T-cell (primary cell): Measurements from ENCODE around the gene TLX3. TPM values are rescaled to one million over a fixed set of nuclear protein-coding genes. Genes with fewer than 3 reads are reported as not detected.
"Not testable (repeated sequence)": the region's sequence is repeated elsewhere in the genome, so short reads cannot be mapped to it uniquely, and the experiment has no call there.

ENCODE experiments used
- ATAC-seq, 4 experiments: fragments of 200-7000 bp in 3 of 4; fragments of 150-1000 bp in 1 of 4; cut with Tn5 transposase; replicated peaks in 1 of 4; 1 replicate in 3 of 4; 2 replicates in 1 of 4; pipeline ENCODE4 v1.10.0; 2021; ENCODE audit warnings: moderate library complexity in 3 of 4, mild to moderate bottlenecking in 2 of 4, moderate number of reproducible peaks in 1 of 4
- CTCF ChIA-PET, 2 donors: fragments of 300-600 bp; sonication (Branson Sonifier 250); formaldehyde crosslinking; loops; one replicate each; lab custom pipeline; 2022; ENCODE audit warnings: antibody characterized with exemption in 2 of 2; lab: Charles Lee
- POLR2A ChIA-PET, 2 donors: fragments of 300-600 bp; sonication (Branson Sonifier 250); formaldehyde crosslinking; loops; one replicate each; lab custom pipeline; 2022; ENCODE audit warnings: antibody characterized with exemption in 2 of 2; lab: Charles Lee
- DNase-seq, 35 experiments: peaks; one replicate each; pipeline versions ENCODE4 v3.0.0 to v3.0.0-alpha.2; 2013 to 2023
- H3K27ac ChIP-seq: one replicate; pipeline ENCODE4 v1.5.1; 2013; ENCODE audit warnings: low read length
- H3K27me3 ChIP-seq, 2 experiments: replicated peaks in 1 of 2; 1 replicate in 1 of 2; 2 replicates in 1 of 2; pipeline versions ENCODE4 v1.6.1 to v1.7.0; 2013; ENCODE audit warnings: low read length in 1 of 2, mixed read lengths in 1 of 2; ENCODE audit not compliant: control insufficient read depth in 2 of 2, insufficient read depth in 2 of 2; ENCODE audit errors: extremely low read depth in 1 of 2
- H3K36me3 ChIP-seq, 2 donors: 1 replicate in 1 of 2; 2 replicates in 1 of 2; pipeline versions ENCODE4 v1.6.1 to v1.7.0; 2013; ENCODE audit warnings: low read length in 1 of 2; ENCODE audit not compliant: control insufficient read depth in 2 of 2, insufficient read depth in 1 of 2; ENCODE audit errors: extremely low read depth in 1 of 2
- H3K4me1 ChIP-seq, 2 experiments: 1 replicate in 1 of 2; 2 replicates in 1 of 2; pipeline versions ENCODE4 v1.6.1 to v1.7.0; 2013; ENCODE audit warnings: low read length in 2 of 2, mixed read lengths in 1 of 2; ENCODE audit not compliant: insufficient read depth in 2 of 2, control insufficient read depth in 1 of 2; ENCODE audit errors: extremely low read depth in 1 of 2
- H3K4me3 ChIP-seq, 2 donors: 1 replicate in 1 of 2; 2 replicates in 1 of 2; pipeline versions ENCODE4 v1.5.1 to v1.7.0; 2013; ENCODE audit warnings: mild to moderate bottlenecking in 2 of 2, low read length in 1 of 2, moderate library complexity in 1 of 2; ENCODE audit not compliant: control insufficient read depth in 1 of 2; ENCODE audit errors: extremely low read depth in 1 of 2
- H3K9me3 ChIP-seq: 2 replicates; pipeline ENCODE4 v1.7.0; 2013
- H3K27ac Mint-ChIP-seq, 2 donors: one replicate each; pipeline ENCODE4 v1.8.0; 2020 to 2021; ENCODE audit warnings: mild to moderate bottlenecking in 2 of 2, mixed read lengths in 2 of 2
- H3K27me3 Mint-ChIP-seq, 2 donors: one replicate each; pipeline ENCODE4 v1.8.0; 2021 to 2022; ENCODE audit warnings: mixed read lengths in 2 of 2
- H3K36me3 Mint-ChIP-seq: one replicate; pipeline ENCODE4 v1.8.0; 2021; ENCODE audit warnings: mixed read lengths
- H3K4me1 Mint-ChIP-seq, 3 donors: one replicate each; pipeline ENCODE4 v1.8.0; 2020 to 2022; ENCODE audit warnings: mixed read lengths in 3 of 3, mild to moderate bottlenecking in 1 of 3
- H3K4me3 Mint-ChIP-seq, 3 donors: one replicate each; pipeline ENCODE4 v1.8.0; 2020 to 2022; ENCODE audit warnings: mild to moderate bottlenecking in 3 of 3, mixed read lengths in 3 of 3, moderate library complexity in 3 of 3
- H3K9me3 Mint-ChIP-seq, 3 donors: one replicate each; pipeline ENCODE4 v1.8.0; 2020 to 2022; ENCODE audit warnings: mixed read lengths in 3 of 3
- WGBS: methylation state at CpG from one replicate; pipeline ENCODE4 v1.1.5; 2013; ENCODE audit warnings: missing lambda C conversion rate; ENCODE audit not compliant: insufficient coverage; 5-methylcytosine and 5-hydroxymethylcytosine counted together
- total RNA-seq, 35 experiments: library from RNA in 6 of 35; stranded (reverse) in 6 of 35; fragments of 120-200 nt in 1 of 35; gene quantifications; one replicate each; pipeline versions ENCODE4 v1.2.1 to v1.2.4 and lab custom pipeline; 2013 to 2026

Gene TLX3
- total RNA-seq, 5 donors from 2014 or later (not counting 1 experiment from before 2014, with no cell fraction given) = not detected

DNA sequence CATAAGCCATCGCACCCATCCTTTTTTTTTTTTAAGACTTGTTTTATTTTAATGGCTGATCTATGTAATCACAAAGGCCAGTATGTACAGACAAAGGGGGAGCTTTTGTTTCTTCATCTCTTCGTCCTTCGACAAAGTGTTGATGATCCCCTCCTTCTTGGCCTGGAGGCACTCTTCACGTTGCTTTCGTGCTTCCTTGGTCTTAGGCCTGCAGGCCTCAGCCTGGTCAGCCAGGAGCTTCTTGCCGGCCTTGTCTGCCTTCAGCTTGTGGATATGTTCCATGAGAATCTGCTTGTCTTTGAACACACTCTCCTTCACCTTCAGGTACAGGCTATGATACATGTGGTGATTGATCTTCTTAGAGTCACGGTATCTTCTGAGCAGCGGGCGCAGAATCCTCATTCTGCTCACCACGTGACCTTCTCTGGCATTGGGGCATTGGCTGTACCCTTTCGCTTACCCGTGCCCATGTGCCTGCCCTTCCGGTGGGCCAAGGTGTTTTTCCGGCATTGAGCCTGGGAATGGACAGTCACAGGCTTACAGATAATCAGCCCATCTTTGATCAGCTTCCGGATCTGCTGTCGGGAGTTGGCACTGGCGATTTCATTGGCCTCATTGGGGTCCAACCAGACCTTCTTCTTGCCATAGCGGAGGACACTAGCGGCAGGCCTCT, 36.0 kb downstream of the TLX3 start:
- Histone ChIP-seq H3K27me3 (peaks cover 0 to 14% of the 10 kb centered on the region in 2 experiments), H3K4me1 (no peaks in the 10 kb centered on the region), H3K4me3 (no peak overlapping the region), H3K9me3 (no peaks in the 10 kb centered on the region), H3K36me3 (no peaks in the 10 kb centered on the region), H3K27ac (no peak overlapping the region)
- H3K4me1 Mint-ChIP-seq = no peaks in the 10 kb centered on the region
- H3K27me3 Mint-ChIP-seq = peaks cover 0 to 8% of the 10 kb centered on the region in 2 donors
- no peak overlapping the region for H3K4me3 Mint-ChIP-seq
- 91% methylated on average over 15 of the region's 19 CpGs for WGBS
- DNase-seq (no peak), ATAC-seq (no peak)
- H3K27ac Mint-ChIP-seq = no peak overlapping the region
- ChIA-PET POLR2A (no interaction called here), CTCF (no interaction called here)
- no peaks in the 10 kb centered on the region for H3K9me3 Mint-ChIP-seq
- H3K36me3 Mint-ChIP-seq = no peaks in the 10 kb centered on the region

DNA sequence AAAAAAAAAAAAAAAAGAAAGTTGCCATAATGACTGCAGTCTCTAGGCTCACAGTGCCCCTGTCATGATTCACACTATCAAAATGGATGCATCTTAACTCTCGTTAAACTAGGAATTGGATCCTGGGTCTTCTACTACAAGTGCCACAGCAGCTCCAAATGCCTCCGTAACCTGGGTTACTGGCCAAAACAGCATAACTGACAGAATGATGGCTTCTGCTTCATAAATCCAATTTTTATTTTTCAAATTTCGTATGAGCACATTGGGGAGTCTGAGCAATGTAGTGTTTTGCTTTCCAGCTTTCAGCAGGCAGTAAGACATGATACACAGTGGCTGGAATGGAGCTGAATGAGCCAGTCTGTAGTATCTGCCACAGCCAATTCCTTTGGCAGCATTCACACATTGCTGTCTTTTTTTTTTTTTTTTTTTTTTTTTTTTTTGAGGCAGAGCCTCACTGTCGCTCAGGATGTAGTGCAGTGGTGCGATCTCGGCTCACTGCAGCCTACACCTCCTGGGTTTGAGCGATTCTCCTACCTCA, 42.6 kb downstream of the TLX3 start:
- Histone ChIP-seq H3K36me3 (no peaks in the 10 kb centered on the region), H3K9me3 (no peaks in the 10 kb centered on the region), H3K27me3 (peaks cover 0 to 10% of the 10 kb centered on the region in 2 experiments), H3K4me1 (peaks cover 0 to 4% of the 10 kb centered on the region in 2 experiments), H3K4me3 (no peak overlapping the region), H3K27ac (no peak overlapping the region)
- Mint-ChIP-seq H3K9me3 (no peaks in the 10 kb centered on the region), H3K4me1 (no peaks in the 10 kb centered on the region), H3K36me3 (no peaks in the 10 kb centered on the region), H3K27ac (no peak overlapping the region), H3K27me3 (peaks cover 2 to 4% of the 10 kb centered on the region in 2 donors), H3K4me3 (no peak overlapping the region)
- DNase-seq (no peak), ATAC-seq (no peak)
- ChIA-PET CTCF (interaction anchor here in 1 of 2 donors (0.6 kb wide), 1 partner anchor 149 kb away, joined by 3 read pairs; no protein-coding TSS in a partner anchor), POLR2A (interaction anchor here in 1 of 2 donors (0.7 kb wide), 1 partner anchor 9 kb away, joined by 3 read pairs; no protein-coding TSS in a partner anchor)
- WGBS = 100% methylated on average over 2 of the region's 7 CpGs

DNA sequence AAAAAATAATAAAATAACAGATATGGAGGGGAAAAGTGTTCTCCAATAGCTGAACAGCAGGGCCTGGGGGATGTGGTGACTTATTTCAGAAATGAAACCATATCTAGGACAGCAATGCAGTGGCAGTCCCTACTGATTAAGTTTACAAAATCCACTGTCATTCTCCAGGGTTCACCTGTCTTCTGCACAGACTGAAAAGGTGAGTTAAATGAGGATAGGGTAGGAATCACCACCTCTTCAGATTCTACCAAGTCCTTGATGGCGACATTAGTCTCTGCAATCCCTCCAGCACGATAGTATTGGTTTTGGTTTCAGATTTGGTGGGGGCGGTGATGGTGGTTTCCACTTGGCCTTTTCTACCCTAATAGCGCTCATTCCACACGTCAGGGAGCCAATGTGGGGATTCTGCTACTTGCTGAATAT, 46.3 kb downstream of the TLX3 start:
- Histone ChIP-seq H3K27me3 (peaks cover 0 to 4% of the 10 kb centered on the region in 2 experiments), H3K9me3 (no peaks in the 10 kb centered on the region), H3K27ac (peak overlapping the region; percentile 49), H3K4me3 (peak overlapping the region in 1 of 2 donors; percentile 39), H3K36me3 (no peaks in the 10 kb centered on the region), H3K4me1 (peaks cover 0 to 4% of the 10 kb centered on the region in 2 experiments)
- Mint-ChIP-seq H3K4me1 (no peaks in the 10 kb centered on the region), H3K27me3 (peaks cover 2 to 4% of the 10 kb centered on the region in 2 donors), H3K9me3 (no peaks in the 10 kb centered on the region), H3K27ac (peak overlapping the region in 1 of 2 donors; percentile 39), H3K4me3 (peak overlapping the region in 2 of 3 donors; percentile 47 to 62), H3K36me3 (no peaks in the 10 kb centered on the region)
- no CpG with 5 or more reads among the region's 5 CpGs for WGBS
- ChIA-PET CTCF (interaction anchor here (0.6 to 0.7 kb wide), 2 partner anchors 33 to 473 kb away, joined by 3 read pairs; no protein-coding TSS in a partner anchor), POLR2A (no interaction called here)
- DNase-seq = peak in 7 of 35 experiments; percentile 4 to 44 (median 10)
- ATAC-seq = peak in 2 of 4 experiments; percentile 46 to 62

DNA sequence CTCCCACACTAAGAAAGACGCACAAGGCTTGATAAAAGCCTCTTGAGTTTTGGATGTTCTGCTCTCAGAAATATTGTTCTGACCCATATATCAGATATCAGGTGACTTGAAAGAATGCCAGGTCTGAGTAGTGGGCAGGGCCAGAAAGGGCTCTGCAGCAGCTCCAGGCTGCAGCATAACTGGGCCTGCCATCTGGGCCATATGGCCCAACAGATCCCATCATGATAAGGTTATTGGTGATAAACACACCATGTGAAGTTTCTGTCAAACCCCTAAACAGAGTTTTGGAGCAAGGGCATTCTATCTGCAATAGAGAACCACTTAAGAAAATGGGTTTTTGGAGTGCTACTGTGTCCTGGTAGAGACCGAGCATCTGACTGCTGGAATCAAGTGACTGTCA, 48.8 kb downstream of the TLX3 start:
- H3K36me3 Mint-ChIP-seq = no peaks in the 10 kb centered on the region
- DNase-seq (no peak), ATAC-seq (no peak)
- Histone ChIP-seq H3K4me1 (peaks cover 0 to 4% of the 10 kb centered on the region in 2 experiments), H3K27ac (no peak overlapping the region), H3K27me3 (peaks cover 0 to 3% of the 10 kb centered on the region in 2 experiments), H3K9me3 (no peaks in the 10 kb centered on the region), H3K36me3 (no peaks in the 10 kb centered on the region), H3K4me3 (no peak overlapping the region)
- no peaks in the 10 kb centered on the region for H3K9me3 Mint-ChIP-seq
- ChIA-PET CTCF (interaction anchor here in 1 of 2 donors (0.6 kb wide), 1 partner anchor 698 kb away, joined by 3 read pairs; no protein-coding TSS in a partner anchor), POLR2A (no interaction called here)
- no peaks in the 10 kb centered on the region for H3K4me1 Mint-ChIP-seq
- no peaks in the 10 kb centered on the region for H3K27me3 Mint-ChIP-seq
- no peak overlapping the region for H3K4me3 Mint-ChIP-seq
- 100% methylated on average over 1 of the region's 2 CpGs for WGBS
- no peak overlapping the region for H3K27ac Mint-ChIP-seq

DNA sequence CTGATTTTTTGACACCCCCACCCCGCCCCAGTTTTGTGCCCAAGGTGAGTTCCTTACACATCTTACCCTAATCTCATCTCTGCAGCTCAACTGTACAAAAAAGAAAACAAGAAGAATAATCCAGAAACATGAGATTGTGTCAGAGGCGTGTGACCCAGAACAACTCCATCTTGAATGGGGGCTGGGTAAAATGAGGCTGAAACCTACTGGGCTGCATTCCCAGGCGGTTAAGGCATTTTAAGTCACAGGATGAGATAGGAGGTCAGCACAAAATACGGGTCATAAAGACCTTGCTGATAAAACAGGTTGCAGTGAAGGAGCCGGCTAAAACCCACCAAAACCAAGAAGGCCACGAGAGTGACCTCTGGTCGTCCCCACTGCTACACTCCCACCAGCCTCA, 52.1 kb downstream of the TLX3 start:
- H3K27ac Mint-ChIP-seq, H3K4me1 Mint-ChIP-seq, DNase-seq, H3K36me3 Mint-ChIP-seq, ATAC-seq, H3K36me3 ChIP-seq, H3K4me3 ChIP-seq, CTCF ChIA-PET, H3K4me3 Mint-ChIP-seq, H3K4me1 ChIP-seq, H3K9me3 Mint-ChIP-seq, H3K27ac ChIP-seq, H3K9me3 ChIP-seq, H3K27me3 ChIP-seq: not testable (repeated sequence)
- POLR2A ChIA-PET = interaction anchor here in 1 of 2 donors (0.6 kb wide), 1 partner anchor 15 kb away, joined by 3 read pairs; no protein-coding TSS in a partner anchor
- 86% methylated on average over 4 of the region's 7 CpGs for WGBS
- H3K27me3 Mint-ChIP-seq = peaks cover 16 to 18% of the 10 kb centered on the region in 2 donors
